Heart left ventricle (tissue), 13 donors: Measurements from ENCODE around the gene HERC4.

Experiments
- POLR2A ChIP-seq, 2 donors: fragments of 450-650 bp; IDR thresholded peaks; one replicate each; pipeline ENCODE4 v1.6.1; 2017; ENCODE audit warnings: antibody characterized with exemption in 2 of 2, mild to moderate bottlenecking in 2 of 2, moderate library complexity in 2 of 2
- TF ChIP-seq, protein P1 (sequence below), 12 donors: fragments of 200-600 bp; sonication (generic) in 4 of 12; IDR thresholded peaks; one replicate each; pipeline versions ENCODE4 v1.5.0 to v1.8.0; 2018 to 2022; ENCODE audit warnings: antibody characterized with exemption in 12 of 12, mild to moderate bottlenecking in 5 of 12
- donor health status: ischemic (EF 13 %, LVEDD 7.1; RV severe dilation, severe dysfunction).
- donor health status: DM: no; HTN: yes; CAD: no.
- donor health status: DM: no; HTN: no; CAD: no.
- donor health status: ischemic (EF 25% LVEDD 6.9; RV normal size, moderate dysfunction).
- donor health status: ischemic (EF 25% LVEDD 5.7; RV mildly dilated, moderate dysfunction).
- donor health status: ischemic (EF 35%, LVEDD 5.7; RV mildly dilated, moderate dysfunction).
- donor health status: nonischemic (EF 11% LVEDD 7.7; RV severe dilation, severe dysfunction).
- donor health status: DM: yes; HTN: yes; CAD: no.
- donor health status: PGD.
- donor health status: ischemic (EF 29% LVEDD 5.4; RV normal size, mild dysfunction).
- donor health status: nonischemic (EF 23%, LVEDD 6.1; RV moderate dilation, normal function).

- TF ChIP-seq, protein P1, sequence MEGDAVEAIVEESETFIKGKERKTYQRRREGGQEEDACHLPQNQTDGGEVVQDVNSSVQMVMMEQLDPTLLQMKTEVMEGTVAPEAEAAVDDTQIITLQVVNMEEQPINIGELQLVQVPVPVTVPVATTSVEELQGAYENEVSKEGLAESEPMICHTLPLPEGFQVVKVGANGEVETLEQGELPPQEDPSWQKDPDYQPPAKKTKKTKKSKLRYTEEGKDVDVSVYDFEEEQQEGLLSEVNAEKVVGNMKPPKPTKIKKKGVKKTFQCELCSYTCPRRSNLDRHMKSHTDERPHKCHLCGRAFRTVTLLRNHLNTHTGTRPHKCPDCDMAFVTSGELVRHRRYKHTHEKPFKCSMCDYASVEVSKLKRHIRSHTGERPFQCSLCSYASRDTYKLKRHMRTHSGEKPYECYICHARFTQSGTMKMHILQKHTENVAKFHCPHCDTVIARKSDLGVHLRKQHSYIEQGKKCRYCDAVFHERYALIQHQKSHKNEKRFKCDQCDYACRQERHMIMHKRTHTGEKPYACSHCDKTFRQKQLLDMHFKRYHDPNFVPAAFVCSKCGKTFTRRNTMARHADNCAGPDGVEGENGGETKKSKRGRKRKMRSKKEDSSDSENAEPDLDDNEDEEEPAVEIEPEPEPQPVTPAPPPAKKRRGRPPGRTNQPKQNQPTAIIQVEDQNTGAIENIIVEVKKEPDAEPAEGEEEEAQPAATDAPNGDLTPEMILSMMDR (IDR thresholded peaks at IDR 0.05), result no peak
- no peak for TF ChIP-seq POLR2A (IDR thresholded peaks at IDR 0.05)
These were observed 1.5 kb downstream of the HERC4 start for GRCh38 chr10:68073631-68074030.
